Smooth muscle cell (in vitro differentiated cells): ENCODE measurements around the gene ARSJ. TPM values are rescaled to one million over a fixed set of nuclear protein-coding genes. Genes with fewer than 3 reads are reported as not detected.

Source experiments
- DNase-seq: peaks from one replicate; lab custom pipeline; 2025; ENCODE audit not compliant: unreplicated experiment; lab: John Stamatoyannopoulos, UW
- H2AFZ ChIP-seq: fragments of 200-600 bp; sonication (generic); 2 replicates; pipeline ENCODE4 v1.6.0; 2016; ENCODE audit warnings: antibody characterized with exemption, low read depth, mild to moderate bottlenecking
- H3F3A ChIP-seq: fragments of 200-600 bp; sonication (generic); 2 replicates; pipeline ENCODE4 v1.6.0; 2017; ENCODE audit warnings: antibody characterized with exemption, low read depth
- H3K27ac ChIP-seq: fragments of 200-600 bp; sonication (generic); 2 replicates; pipeline ENCODE4 v1.5.1; 2016; ENCODE audit warnings: low read depth, mild to moderate bottlenecking
- H3K27me3 ChIP-seq: fragments of 200-600 bp; sonication (generic); 2 replicates; pipeline ENCODE4 v1.6.1; 2016; ENCODE audit warnings: low read depth, mild to moderate bottlenecking
- H3K36me3 ChIP-seq: fragments of 200-600 bp; sonication (generic); 2 replicates; pipeline ENCODE4 v1.5.1; 2016; ENCODE audit warnings: low read depth
- H3K4me1 ChIP-seq: fragments of 200-600 bp; sonication (generic); 2 replicates; pipeline ENCODE4 v1.5.1; 2016; ENCODE audit warnings: low read depth
- H3K4me2 ChIP-seq: fragments of 200-600 bp; sonication (generic); 2 replicates; pipeline ENCODE4 v1.6.0; 2016; ENCODE audit warnings: mild to moderate bottlenecking
- H3K4me3 ChIP-seq: fragments of 200-600 bp; sonication (generic); 2 replicates; pipeline ENCODE4 v1.5.1; 2016; ENCODE audit warnings: mild to moderate bottlenecking
- H3K79me2 ChIP-seq: fragments of 200-600 bp; sonication (generic); 2 replicates; pipeline ENCODE4 v1.6.0; 2016; ENCODE audit warnings: low read depth, mild to moderate bottlenecking
- H3K9ac ChIP-seq: fragments of 200-600 bp; sonication (generic); 2 replicates; pipeline ENCODE4 v1.6.0; 2016; ENCODE audit warnings: low read depth
- H3K9me3 ChIP-seq: fragments of 200-600 bp; sonication (generic); replicated peaks from 2 replicates; pipeline ENCODE4 v1.5.1; 2016; ENCODE audit warnings: low read depth
- H4K20me1 ChIP-seq: fragments of 200-600 bp; sonication (generic); 2 replicates; pipeline ENCODE4 v1.6.0; 2016; ENCODE audit warnings: low read depth
- WGBS: methylation state at CpG from one replicate; pipeline ENCODE4 v1.1.7; 2016; ENCODE audit warnings: low lambda C conversion rate; 5-methylcytosine and 5-hydroxymethylcytosine counted together
- polyA plus RNA-seq: library from polyadenylated mRNA; unstranded; fragments of >200 nt; fragmentation: Nextera tagmentation; extraction: Ambion mirVana; gene quantifications from 2 replicates; pipeline ENCODE4 v1.2.1, GENCODE V29; 2016
- total RNA-seq: library from RNA; depleted of rRNA; stranded (reverse); fragments of >200 nt; gene quantifications from 2 replicates; pipeline ENCODE4 v1.2.3, GENCODE V29; 2014
- TF ChIP-seq, protein P1 (sequence below): fragments of 200-600 bp; sonication (generic); IDR thresholded peaks from 2 replicates; pipeline ENCODE4 v1.5.1; 2017; ENCODE audit warnings: borderline replicate concordance, mild to moderate bottlenecking, antibody characterized with exemption; ENCODE audit not compliant: insufficient read depth, poor library complexity, severe bottlenecking

Gene ARSJ
- total and polyA plus RNA-seq, 2 experiments from 2014 or later = 7.9 to 8.8 TPM

DNA sequence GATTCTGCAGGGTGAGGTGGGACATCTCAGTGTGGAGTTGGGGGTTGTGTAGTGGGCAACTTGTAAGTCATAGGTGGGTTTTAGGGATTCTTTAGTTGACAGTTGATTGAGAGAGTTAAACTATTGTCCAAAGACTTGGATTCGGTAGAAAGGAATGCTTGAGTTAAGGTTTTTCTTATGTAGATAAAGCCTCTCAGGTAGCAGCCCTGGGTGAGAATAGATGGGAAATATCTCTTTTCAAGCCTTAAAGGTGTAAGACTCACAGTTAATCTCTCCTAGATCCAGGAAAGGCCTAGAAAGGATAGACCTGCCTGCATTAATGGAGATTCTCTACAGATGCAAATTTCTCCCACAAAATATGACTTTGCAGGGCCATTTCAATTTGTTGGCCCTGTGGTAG lies 108.4 kb downstream of the ARSJ start:
- Histone ChIP-seq H3K36me3 (no peaks in the 10 kb centered on the region), H3K27ac (no peak overlapping the region), H2AFZ (no peak overlapping the region), H3K4me3 (no peak overlapping the region), H4K20me1 (no peaks in the 10 kb centered on the region), H3K9me3 (no peaks in the 10 kb centered on the region), H3K79me2 (no peaks in the 10 kb centered on the region), H3K4me1 (no peaks in the 10 kb centered on the region), H3K27me3 (no peaks in the 10 kb centered on the region), H3K4me2 (no peak overlapping the region), H3K9ac (no peak overlapping the region), H3F3A (no peaks in the 10 kb centered on the region)
- 89% methylated on average over 1 of the region's 1 CpG for WGBS
- no peak for DNase-seq
- TF ChIP-seq, protein P1, sequence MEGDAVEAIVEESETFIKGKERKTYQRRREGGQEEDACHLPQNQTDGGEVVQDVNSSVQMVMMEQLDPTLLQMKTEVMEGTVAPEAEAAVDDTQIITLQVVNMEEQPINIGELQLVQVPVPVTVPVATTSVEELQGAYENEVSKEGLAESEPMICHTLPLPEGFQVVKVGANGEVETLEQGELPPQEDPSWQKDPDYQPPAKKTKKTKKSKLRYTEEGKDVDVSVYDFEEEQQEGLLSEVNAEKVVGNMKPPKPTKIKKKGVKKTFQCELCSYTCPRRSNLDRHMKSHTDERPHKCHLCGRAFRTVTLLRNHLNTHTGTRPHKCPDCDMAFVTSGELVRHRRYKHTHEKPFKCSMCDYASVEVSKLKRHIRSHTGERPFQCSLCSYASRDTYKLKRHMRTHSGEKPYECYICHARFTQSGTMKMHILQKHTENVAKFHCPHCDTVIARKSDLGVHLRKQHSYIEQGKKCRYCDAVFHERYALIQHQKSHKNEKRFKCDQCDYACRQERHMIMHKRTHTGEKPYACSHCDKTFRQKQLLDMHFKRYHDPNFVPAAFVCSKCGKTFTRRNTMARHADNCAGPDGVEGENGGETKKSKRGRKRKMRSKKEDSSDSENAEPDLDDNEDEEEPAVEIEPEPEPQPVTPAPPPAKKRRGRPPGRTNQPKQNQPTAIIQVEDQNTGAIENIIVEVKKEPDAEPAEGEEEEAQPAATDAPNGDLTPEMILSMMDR = no peak

DNA sequence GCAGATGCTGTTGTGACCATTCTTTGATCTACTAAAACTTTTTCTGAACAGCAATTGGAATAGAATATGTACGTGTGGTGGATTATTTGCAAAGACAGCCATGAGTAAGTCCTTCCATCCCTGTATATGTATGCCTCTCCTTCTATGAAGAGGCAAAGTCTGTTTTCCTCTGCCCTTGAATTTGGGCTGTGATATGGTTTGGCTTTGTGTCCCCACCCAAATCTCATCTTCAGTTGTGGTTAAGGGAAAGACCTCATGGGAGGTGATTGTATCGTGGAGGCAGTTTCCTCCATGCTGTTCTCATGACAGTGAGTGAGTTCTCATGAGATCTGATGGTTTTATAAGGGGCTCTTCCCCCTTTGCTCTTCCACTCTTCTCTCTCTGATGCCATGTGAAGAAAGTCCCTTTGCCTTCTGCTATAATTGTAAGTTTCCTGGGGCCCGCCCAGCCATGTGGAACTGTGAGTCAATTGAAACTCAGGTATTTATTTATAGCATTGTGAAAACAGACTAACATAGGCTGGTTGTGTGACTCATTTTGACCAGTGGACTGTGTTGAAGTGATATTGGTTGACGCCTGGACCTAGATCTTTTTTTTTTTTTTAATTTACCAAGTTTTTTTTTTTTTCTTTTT lies 109.6 kb downstream of the ARSJ start:
- no peaks in the 10 kb centered on the region for H4K20me1 ChIP-seq
- no peaks in the 10 kb centered on the region for H3K27me3 ChIP-seq
- no peak for DNase-seq
- TF ChIP-seq, protein P1 = no peak
- no peak overlapping the region for H3K27ac ChIP-seq
- no peaks in the 10 kb centered on the region for H3K4me1 ChIP-seq
- H3K36me3 ChIP-seq = no peaks in the 10 kb centered on the region
- H3F3A ChIP-seq = no peaks in the 10 kb centered on the region
- H3K9me3 ChIP-seq = no peaks in the 10 kb centered on the region
- H3K9ac ChIP-seq = no peak overlapping the region
- no peak overlapping the region for H3K4me2 ChIP-seq
- H3K79me2 ChIP-seq = no peaks in the 10 kb centered on the region
- H2AFZ ChIP-seq = no peak overlapping the region
- WGBS = 91% methylated on average over 4 of the region's 4 CpGs
- H3K4me3 ChIP-seq = no peak overlapping the region

DNA sequence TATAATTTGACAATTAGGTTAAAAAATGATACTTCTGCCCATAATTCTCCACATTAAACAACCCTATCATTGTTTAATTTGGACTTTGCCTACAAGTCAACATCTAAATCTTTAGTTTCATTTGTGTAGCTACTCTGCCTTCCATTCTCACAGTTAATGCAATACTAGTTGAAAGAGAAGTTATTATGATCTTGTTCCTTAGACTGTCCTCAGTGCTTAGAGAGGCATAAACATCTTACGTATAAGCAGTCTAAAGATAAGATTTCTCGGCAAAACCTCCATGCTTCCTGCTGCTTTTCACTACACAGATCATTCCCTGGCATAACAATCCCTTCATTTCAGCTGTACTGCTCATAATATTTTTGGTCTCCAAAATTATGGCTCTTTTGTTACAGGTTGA lies 112.8 kb downstream of the ARSJ start:
- Histone ChIP-seq H3K27ac (no peak overlapping the region), H2AFZ (peak overlapping the region; percentile 78), H3K4me2 (peak overlapping the region; percentile 7), H3K27me3 (no peaks in the 10 kb centered on the region), H3F3A (no peaks in the 10 kb centered on the region), H3K4me3 (peak overlapping the region; percentile 5), H3K36me3 (no peaks in the 10 kb centered on the region), H4K20me1 (no peaks in the 10 kb centered on the region), H3K9me3 (no peaks in the 10 kb centered on the region), H3K4me1 (no peaks in the 10 kb centered on the region), H3K9ac (no peak overlapping the region), H3K79me2 (no peaks in the 10 kb centered on the region)
- TF ChIP-seq, protein P1 = no peak
- DNase-seq = no peak
- 31% methylated on average over 2 of the region's 2 CpGs for WGBS

DNA sequence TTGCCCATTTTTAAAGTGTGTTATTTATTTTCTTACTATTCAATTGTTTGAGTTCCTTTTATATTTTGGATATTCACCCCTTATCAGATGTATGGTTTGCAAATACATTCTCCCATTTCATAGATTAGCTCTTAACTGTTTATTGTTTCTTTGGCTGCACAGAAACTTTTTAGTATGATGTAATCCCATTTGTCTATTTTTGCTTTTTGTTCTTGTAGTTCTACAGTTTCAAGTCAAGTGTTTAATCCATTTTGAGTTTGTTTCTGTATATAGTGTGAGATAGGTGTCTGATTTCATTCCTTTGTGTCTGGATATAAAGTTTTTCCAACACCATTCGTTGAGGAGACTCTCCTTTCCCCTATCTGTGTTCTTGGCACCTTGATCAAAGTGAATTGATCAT lies 120.5 kb downstream of the ARSJ start:
- WGBS = 86% methylated on average over 1 of the region's 1 CpG
- Histone ChIP-seq H3K79me2 (no peaks in the 10 kb centered on the region), H3K27ac (no peak overlapping the region), H4K20me1 (no peaks in the 10 kb centered on the region), H3F3A (no peaks in the 10 kb centered on the region), H3K36me3 (no peaks in the 10 kb centered on the region), H3K9ac (no peak overlapping the region), H3K4me3 (no peak overlapping the region), H2AFZ (no peak overlapping the region), H3K4me2 (no peak overlapping the region), H3K4me1 (no peaks in the 10 kb centered on the region), H3K9me3 (no peaks in the 10 kb centered on the region), H3K27me3 (no peaks in the 10 kb centered on the region)
- no peak for DNase-seq
- TF ChIP-seq, protein P1 = no peak
